HCT116 (cell line): ENCODE results near the gene ZNF358. TPM values are rescaled to one million over a fixed set of nuclear protein-coding genes. Genes with fewer than 3 reads are reported as not detected.

Experiments
- ATAC-seq: fragments of 200-7000 bp; cut with Tn5 transposase; 2 replicates; pipeline ENCODE4 v1.9.1; 2020; ENCODE audit warnings: mild to moderate bottlenecking, moderate library complexity
- BruUV-seq: library from RNA; stranded (reverse); fragments of 400-500 nt; replicated peaks from 2 replicates; lab custom pipeline; 2021; lab: Mats Ljungman, UMichigan
- CTCF ChIA-PET: fragments of 300-600 bp; sonication (Branson Sonifier 250); formaldehyde crosslinking; loops from one replicate; lab custom pipeline; 2021; ENCODE audit warnings: antibody characterized with exemption; lab: Charles Lee
- POLR2A ChIA-PET: fragments of 300-600, 350-600 bp; sonication (Branson Sonifier 250); formaldehyde crosslinking; loops from one replicate; lab custom pipeline; 2021; ENCODE audit warnings: antibody characterized with exemption; lab: Charles Lee
- RAD21 ChIA-PET, 2 experiments: fragments of 300-600 bp; sonication (Branson Sonifier 250); formaldehyde crosslinking; loops; one replicate each; lab custom pipeline; 2023; ENCODE audit warnings: low total read pairs in 2 of 2; ENCODE audit not compliant: uncharacterized antibody in 2 of 2, unreplicated experiment in 2 of 2, low non-redundant PET in 1 of 2; lab: Charles Lee
- DNase-seq: peaks from one replicate; pipeline ENCODE4 v3.0.0-alpha.2; 2010; ENCODE audit warnings: low read depth, low spot score
- H2AFZ ChIP-seq: fragments of 200-600 bp; shearing (Covaris generic), sonication (generic); 2 replicates; pipeline ENCODE4 v1.6.1; 2017; ENCODE audit warnings: low read depth, mixed run types, mixed read lengths, antibody characterized with exemption, low read length; ENCODE audit not compliant: poor library complexity, severe bottlenecking
- H3K27ac ChIP-seq: 2 replicates; pipeline ENCODE4 v1.5.1; 2012; ENCODE audit warnings: low read depth, low read length
- H3K27me3 ChIP-seq: fragments of 200-600 bp; sonication (generic); 2 replicates; pipeline ENCODE4 v1.6.1; 2016; ENCODE audit warnings: mixed run types, low read length, mixed read lengths; ENCODE audit not compliant: insufficient read depth
- H3K36me3 ChIP-seq, 2 experiments: fragments of 200-500 bp in 1 of 2; fragments of 200-600 bp in 1 of 2; sonication (Bioruptor generic) in 1 of 2; sonication (generic) in 1 of 2; 2 replicates each; pipeline versions ENCODE4 v1.5.1 to v1.6.1; 2014 to 2016; ENCODE audit warnings: low read length in 2 of 2, inconsistent platforms in 1 of 2, mixed read lengths in 1 of 2, mixed run types in 1 of 2; ENCODE audit not compliant: insufficient read depth in 2 of 2, control insufficient read depth in 1 of 2
- H3K4me1 ChIP-seq, 2 experiments: fragments of 200-600 bp in 1 of 2; sonication (generic) in 1 of 2; 2 replicates each; pipeline versions ENCODE4 v1.5.1 to v1.6.1; 2012 to 2017; ENCODE audit warnings: low read length in 2 of 2, inconsistent platforms in 1 of 2, mild to moderate bottlenecking in 1 of 2, mixed read lengths in 1 of 2, mixed run types in 1 of 2, moderate library complexity in 1 of 2; ENCODE audit not compliant: insufficient read depth in 2 of 2, control insufficient read depth in 1 of 2
- H3K4me2 ChIP-seq: fragments of 200-600 bp; sonication (generic); 2 replicates; pipeline ENCODE4 v1.6.1; 2017; ENCODE audit warnings: mixed run types, low read length, mixed read lengths
- H3K4me3 ChIP-seq, 2 experiments: fragments of 200-600 bp in 1 of 2; sonication (generic) in 1 of 2; replicated peaks in 1 of 2; 2 replicates each; pipeline ENCODE4 v1.5.1; 2011 to 2016; ENCODE audit warnings: low read length in 2 of 2, control low read depth in 1 of 2, low read depth in 1 of 2, mild to moderate bottlenecking in 1 of 2, mixed read lengths in 1 of 2, mixed run types in 1 of 2
- H3K79me2 ChIP-seq: fragments of 200-600 bp; sonication (generic); 2 replicates; pipeline ENCODE4 v1.6.1; 2017; ENCODE audit warnings: mild to moderate bottlenecking, mixed run types, low read length, moderate library complexity, mixed read lengths; ENCODE audit not compliant: insufficient read depth
- H3K9ac ChIP-seq: fragments of 200-600 bp; sonication (generic); 2 replicates; pipeline ENCODE4 v1.6.1; 2016; ENCODE audit warnings: low read length, mixed read lengths
- H3K9me2 ChIP-seq: fragments of 200-600 bp; sonication (generic), shearing (Covaris generic); 2 replicates; pipeline ENCODE4 v1.6.1; 2017; ENCODE audit warnings: mixed run types, mild to moderate bottlenecking, moderate library complexity; ENCODE audit not compliant: insufficient read depth
- H3K9me3 ChIP-seq, 2 experiments: fragments of 200-500 bp in 1 of 2; fragments of 200-600 bp in 1 of 2; sonication (Bioruptor generic) in 1 of 2; sonication (generic) in 1 of 2; 2 replicates each; pipeline ENCODE4 v1.6.1; 2014 to 2017; ENCODE audit warnings: low read length in 2 of 2, mixed read lengths in 2 of 2, inconsistent platforms in 1 of 2, low read depth in 1 of 2, mild to moderate bottlenecking in 1 of 2, mixed run types in 1 of 2, moderate library complexity in 1 of 2; ENCODE audit not compliant: control insufficient read depth in 1 of 2, insufficient read depth in 1 of 2
- H4K20me1 ChIP-seq: fragments of 200-600 bp; sonication (generic), shearing (Covaris generic); 2 replicates; pipeline ENCODE4 v1.6.1; 2017; ENCODE audit warnings: mixed run types, mild to moderate bottlenecking, moderate library complexity; ENCODE audit not compliant: insufficient read depth
- POLR2AphosphoS5 ChIP-seq: IDR thresholded peaks from 2 replicates; pipeline ENCODE4 v1.6.1; 2011; ENCODE audit warnings: mild to moderate bottlenecking, low read depth, low read length, moderate library complexity
- intact Hi-C: fragments of 100-400 bp; cut with micrococcal nuclease; formaldehyde crosslinking; loops from 2 replicates; pipeline ENCODE4 v1.10.0; 2022
- total RNA-seq: library from RNA; stranded (reverse); gene quantifications from one replicate; pipeline ENCODE4 v1.2.1, GENCODE V29; 2021; ENCODE audit not compliant: unreplicated experiment
- TF ChIP-seq, protein P1 (sequence below): IDR thresholded peaks from 2 replicates; pipeline ENCODE4 v1.6.1; 2012; ENCODE audit warnings: low read depth

ZNF358 gene
- total RNA-seq, 1 experiment from 2014 or later: 20.7 TPM

DNA sequence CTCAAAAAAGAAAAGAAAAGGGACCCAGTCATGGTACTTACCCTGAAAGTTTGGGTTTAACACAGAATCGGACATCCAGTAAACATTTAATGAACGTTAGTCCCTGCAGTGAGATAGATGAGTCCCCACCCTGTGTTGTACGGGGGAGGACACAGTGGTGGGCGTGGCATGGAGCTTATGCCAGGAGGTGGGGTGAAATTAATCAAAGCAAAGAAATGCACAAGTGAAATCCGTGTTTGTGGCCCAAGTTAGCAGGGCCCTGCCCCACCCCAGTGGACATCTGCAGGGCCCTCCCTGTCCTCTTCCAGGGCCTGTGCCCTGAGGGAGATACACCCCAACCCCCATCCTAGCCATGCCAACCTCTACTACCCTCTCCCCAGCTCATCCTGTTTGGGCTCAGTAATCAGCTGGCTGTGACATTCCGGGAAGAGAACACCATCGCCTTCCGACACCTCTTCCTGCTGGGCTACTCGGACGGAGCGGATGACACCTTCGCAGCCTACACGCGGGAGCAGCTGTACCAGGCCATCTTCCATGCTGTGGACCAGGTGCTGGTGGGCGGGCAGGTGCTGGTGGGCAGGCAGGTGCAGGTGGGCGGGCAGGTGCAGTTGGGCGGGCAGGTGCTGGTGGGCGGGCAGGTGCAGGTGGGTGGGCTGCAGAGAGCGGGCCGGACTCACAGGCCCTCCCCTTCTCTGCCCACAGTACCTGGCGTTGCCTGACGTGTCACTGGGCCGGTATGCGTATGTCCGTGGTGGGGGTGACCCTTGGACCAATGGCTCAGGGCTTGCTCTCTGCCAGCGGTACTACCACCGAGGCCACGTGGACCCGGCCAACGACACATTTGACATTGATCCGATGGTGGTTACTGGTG, 10.4 kb downstream of the ZNF358 start:
- H3K27ac ChIP-seq: no peak overlapping the region
- H3K4me2 ChIP-seq: no peak overlapping the region
- H3K27me3 ChIP-seq: no peaks in the 10 kb centered on the region
- H3K4me3 ChIP-seq: no peak overlapping the region
- intact Hi-C loops: no loop called here
- no TSS peak for BruUV-seq
- peaks cover 4% of the 10 kb centered on the region; the same call in 1 of the 2 replicates for H3K79me2 ChIP-seq
- no peaks in the 10 kb centered on the region for H4K20me1 ChIP-seq
- no peak overlapping the region for H2AFZ ChIP-seq
- H3K9ac ChIP-seq: no peak overlapping the region
- ATAC-seq: no peak
- H3K4me1 ChIP-seq: peaks cover 11 to 17% of the 10 kb centered on the region in 2 experiments; a peak in 3 of 4 replicates
- POLR2A ChIA-PET: no interaction called here
- CTCF ChIA-PET: no interaction called here
- RAD21 ChIA-PET: no interaction called here
- no peaks in the 10 kb centered on the region for H3K9me3 ChIP-seq
- no peaks in the 10 kb centered on the region for H3K9me2 ChIP-seq
- TF ChIP-seq POLR2AphosphoS5: no peak
- TF ChIP-seq, protein P1, sequence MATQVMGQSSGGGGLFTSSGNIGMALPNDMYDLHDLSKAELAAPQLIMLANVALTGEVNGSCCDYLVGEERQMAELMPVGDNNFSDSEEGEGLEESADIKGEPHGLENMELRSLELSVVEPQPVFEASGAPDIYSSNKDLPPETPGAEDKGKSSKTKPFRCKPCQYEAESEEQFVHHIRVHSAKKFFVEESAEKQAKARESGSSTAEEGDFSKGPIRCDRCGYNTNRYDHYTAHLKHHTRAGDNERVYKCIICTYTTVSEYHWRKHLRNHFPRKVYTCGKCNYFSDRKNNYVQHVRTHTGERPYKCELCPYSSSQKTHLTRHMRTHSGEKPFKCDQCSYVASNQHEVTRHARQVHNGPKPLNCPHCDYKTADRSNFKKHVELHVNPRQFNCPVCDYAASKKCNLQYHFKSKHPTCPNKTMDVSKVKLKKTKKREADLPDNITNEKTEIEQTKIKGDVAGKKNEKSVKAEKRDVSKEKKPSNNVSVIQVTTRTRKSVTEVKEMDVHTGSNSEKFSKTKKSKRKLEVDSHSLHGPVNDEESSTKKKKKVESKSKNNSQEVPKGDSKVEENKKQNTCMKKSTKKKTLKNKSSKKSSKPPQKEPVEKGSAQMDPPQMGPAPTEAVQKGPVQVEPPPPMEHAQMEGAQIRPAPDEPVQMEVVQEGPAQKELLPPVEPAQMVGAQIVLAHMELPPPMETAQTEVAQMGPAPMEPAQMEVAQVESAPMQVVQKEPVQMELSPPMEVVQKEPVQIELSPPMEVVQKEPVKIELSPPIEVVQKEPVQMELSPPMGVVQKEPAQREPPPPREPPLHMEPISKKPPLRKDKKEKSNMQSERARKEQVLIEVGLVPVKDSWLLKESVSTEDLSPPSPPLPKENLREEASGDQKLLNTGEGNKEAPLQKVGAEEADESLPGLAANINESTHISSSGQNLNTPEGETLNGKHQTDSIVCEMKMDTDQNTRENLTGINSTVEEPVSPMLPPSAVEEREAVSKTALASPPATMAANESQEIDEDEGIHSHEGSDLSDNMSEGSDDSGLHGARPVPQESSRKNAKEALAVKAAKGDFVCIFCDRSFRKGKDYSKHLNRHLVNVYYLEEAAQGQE: no peak
- no peaks in the 10 kb centered on the region for H3K36me3 ChIP-seq
- DNase-seq: no peak
